HG03520 (cell line): ENCODE measurements around the gene KPNA1.

Experiments used
- ATAC-seq: cut with Tn5 transposase; IDR thresholded peaks from one replicate; pipeline ENCODE4 v1.9.1; 2021; ENCODE audit warnings: mild to moderate bottlenecking, moderate library complexity; ENCODE audit not compliant: unreplicated experiment

KPNA1 gene

DNA sequence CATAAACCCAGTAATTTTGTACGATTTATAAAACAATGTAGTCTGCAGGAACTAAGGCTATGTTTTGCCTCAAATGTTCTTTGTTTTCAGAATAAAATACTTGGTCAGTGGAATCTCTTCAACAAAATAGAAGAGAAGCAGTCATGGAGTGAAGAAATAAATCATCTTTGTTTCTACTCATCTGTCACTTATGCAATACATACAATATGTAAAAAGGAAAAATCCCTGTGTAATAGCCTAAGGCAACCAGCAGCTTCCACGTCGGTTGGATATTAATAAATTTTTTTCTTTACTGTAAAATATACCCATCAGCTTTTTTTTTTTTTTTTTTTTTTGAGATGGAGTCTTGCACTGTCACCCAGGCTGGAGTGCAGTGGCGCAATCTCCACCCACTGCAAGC is 93.6 kb downstream of the KPNA1 start:
- ATAC-seq: no peak

DNA sequence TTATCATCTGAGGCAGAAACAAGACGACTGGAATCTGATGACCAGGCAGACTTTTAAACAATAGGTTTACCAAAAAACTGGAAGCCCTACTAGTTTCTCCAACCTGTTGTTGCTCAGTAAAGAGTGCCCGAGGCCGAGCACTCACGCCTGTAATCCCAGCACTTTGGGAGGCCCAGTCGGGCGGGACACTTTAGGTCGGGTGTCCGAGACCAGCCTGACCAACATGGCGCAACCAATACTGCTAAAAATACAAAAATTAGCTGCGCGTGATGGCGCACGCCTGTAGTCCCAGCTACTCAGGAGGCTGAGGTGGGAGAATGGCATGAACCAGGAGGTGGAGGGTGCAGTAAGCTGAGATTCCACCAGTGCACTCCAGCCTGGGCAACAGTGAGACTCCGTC is 97.8 kb downstream of the KPNA1 start:
- ATAC-seq: no peak

DNA sequence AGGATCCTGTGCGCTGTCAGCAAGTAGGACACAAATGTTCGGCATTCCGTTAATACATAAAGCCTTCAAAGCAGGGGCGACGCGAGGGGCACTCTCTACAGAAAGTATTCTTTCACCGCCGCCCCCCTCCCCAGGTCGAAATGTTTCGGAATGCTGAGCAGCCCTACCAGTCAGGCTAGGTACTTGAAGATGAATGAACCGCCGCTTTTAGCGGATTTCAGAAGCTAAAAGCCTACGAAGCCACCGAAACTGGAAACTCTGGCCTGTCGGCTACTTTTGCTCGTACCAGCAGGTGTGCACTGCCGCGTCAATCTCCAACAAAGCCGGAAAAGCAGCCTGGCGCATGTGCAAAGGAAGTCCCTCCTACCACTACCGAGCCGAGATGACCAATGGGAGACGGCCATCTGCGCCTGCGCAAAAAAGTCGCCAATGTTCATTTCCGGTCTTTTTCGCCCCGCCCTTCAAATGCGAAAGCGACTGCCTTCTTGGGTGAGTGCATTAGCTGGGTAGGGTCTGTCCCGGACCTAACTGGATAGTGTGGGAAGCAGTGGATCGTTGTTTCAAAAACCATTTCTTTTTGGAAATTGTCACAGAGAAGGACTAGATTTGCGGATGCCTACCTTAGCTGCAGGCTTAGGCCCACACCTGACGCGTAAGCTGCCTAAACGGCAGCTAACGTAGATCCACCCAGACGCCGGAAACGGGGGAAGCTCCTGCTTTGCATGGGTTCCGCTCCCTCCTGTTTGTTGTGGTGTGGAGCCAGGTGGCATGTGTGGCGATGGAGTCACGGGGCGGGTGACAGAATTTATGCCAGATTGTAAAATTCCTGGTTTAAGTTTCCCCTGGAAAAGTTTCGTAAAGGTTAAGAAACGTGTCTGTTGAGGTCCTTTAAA is 98.7 kb downstream of the KPNA1 start, which contains the start of gene WDR5B:
TSS of gene WDR5B (minus strand) at position 301 of the 893 bp plus-strand sequence. CDS start 534 bp downstream, outside the sequence.
- peak; percentile 75 for ATAC-seq

DNA sequence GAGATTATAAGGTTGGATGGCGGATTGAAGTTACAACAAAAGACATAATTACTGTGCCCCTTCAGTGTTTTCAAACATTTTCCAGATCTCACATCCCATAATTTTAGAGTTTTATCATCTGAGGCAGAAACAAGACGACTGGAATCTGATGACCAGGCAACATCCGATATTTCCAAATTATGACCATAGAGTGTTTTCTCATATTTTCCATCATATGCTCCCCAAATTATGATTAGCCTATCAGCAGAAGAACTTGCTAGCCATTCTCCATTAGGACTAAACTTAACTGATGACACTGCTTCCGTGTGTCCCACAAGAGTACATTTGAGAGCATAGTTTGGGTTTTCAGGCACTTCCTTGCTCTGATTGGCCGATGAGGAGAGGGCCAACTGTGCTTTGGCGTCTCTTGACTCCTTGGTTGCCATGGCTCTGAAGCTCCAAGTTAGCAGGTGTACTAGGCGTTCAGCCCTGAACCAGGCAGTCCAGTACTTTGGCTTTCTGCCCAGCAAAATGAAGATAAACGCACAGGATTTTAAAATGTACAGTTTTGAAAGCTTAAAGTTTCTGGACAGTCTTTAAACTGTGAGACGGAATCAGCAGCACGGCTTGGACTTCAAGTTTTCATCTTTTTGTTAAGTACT is 99.5 kb downstream of the KPNA1 start:
- peak; percentile 46 for ATAC-seq

DNA sequence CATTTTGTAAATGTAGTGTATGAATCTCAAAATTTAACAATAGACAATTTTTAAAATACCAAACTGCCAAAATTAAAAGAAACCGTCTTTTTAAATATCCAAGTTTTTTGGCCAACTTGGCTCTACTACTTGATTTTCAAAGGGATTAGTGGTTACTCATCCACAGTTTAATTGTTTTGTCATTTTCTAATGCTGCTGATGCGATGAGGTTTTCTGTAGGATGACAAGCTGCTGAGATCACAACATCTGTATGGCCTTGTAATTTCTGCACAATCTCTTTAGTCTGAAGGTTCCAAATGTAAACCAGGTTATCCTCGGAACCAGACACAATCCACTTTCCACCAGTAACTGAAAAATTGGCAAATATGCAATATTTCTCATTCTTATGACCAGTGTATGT is 100.3 kb downstream of the KPNA1 start:
- no peak for ATAC-seq

DNA sequence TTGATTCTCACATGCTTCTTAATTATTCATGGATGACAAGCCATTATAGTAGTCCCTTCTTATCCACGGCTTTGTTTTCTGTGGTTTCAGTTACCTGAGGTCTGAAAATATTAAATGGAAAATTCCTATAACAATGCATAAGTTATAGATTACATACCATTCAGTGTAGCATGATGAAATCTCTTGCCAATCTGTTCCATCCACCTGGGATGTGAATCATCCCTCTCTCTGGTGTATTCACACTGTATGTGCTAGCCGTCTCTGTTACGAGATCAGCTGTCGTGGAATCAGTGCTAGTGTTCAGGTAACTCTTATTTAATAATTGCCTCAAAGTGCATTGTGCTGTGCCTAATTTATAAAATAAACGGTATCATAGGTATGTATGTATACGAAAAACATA is 104.1 kb downstream of the KPNA1 start:
- ATAC-seq: no peak

DNA sequence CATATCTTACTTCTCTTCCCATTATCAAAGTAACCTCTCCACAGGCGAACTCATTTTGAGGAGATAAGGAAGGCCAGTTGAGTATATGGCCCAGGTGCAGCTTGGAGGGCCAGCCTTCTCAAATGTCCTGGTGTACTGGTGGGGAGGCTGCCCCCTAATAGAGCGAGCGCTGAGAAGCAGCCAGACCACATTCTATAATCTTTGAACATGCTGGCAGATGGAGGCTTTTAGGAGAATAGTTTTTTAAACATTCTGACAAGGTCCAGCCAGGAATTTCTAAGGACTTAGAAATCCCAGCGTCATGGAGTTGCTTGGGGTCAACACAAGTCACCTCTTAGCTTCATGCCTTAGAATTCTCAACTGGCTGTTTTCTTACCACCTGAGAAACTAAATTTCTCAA is 104.6 kb downstream of the KPNA1 start:
- no peak for ATAC-seq

DNA sequence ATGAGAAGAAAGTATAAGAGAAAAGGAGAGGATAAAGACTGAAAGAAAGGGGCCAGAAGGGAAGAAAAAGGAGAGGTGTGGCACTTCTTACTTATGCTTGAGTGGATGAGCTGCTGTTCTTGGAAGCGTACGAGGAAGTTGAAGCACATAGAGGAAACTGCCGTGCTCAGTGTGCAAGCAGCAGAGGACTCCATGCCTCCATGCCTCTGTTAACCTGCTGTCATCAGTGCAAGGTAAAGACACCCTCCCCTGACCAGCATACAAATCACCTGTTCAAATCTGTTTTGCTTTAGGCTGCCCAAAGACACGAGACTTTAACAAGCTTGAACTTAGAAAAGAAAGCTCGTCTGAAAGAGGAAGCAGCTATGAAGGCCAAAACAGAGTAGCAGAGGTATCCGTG is 105.3 kb downstream of the KPNA1 start:
- ATAC-seq: no peak

DNA sequence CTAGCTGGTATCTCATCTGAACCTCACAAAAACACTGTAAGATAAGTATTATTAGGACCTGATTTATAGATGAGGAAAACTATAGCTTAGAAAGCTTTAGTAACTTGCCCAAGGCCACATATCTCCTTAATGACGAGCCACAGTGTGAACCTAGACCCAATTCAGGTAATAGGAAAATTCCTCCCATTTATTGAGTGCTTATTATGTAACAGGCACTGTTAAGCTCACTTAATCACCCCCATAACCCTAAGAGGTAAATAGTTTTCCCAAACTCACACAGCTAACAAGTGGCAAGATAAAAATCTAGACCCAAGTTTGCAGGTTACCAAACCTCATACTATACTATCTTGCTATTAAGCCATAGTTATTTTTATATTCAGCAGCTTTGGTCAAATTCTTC is 106.8 kb downstream of the KPNA1 start:
- ATAC-seq: no peak

DNA sequence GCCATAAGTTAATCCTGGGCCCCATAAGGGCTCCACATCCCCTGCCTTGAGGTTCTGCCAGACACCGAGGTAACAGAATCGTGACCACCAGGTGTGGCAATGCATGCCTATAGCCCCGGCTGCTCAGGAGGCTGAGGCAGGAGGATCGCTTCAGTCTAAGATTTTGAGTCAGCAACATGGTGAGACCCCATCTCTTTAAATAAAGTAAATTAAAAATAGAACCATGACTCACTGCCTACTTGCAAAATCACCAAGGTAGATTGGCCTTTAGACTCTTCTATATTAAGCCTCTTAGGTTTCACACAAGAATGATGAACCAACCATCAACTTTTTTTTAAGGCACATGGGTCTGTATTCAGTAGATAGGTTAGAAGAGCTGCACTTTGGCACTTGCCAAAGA is 108.5 kb downstream of the KPNA1 start:
- ATAC-seq: no peak

DNA sequence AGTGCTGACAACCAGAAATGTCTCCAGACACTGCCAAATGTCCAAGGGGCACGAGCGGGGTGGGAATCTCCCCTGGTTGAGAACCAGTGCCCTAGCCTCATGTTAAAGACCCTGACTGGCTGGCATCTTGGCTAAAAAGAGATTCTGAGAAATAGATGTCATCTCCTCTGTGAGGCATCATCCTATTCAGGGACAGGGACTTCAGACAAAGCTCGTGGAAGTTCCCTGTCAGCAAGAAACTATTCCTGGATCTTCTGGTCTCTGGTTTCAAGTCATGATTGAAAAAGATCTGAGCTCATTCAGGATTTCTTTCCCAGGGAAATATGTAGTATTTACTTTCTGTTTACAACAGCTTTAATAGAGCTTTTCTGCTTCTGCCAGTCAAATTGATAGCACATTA is 109.7 kb downstream of the KPNA1 start:
- no peak for ATAC-seq

DNA sequence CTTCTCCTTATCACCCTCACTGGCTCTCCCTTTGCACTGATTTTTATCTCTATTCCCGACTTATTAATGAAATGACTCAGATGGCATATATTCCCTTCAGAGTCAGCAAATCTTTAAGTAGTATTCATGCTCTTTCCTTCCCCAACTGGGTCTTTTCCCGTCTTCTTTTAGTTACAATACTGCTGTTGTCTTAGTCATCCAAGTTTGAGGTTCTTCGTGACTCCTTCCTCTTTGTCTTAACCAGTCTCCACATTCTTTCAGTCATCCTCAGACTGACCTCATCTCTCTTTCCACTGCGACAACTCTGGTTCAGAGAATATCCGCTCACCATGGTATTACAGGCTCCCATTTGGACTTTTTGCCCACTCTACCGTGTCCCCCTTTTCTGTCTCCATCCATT is 111.2 kb downstream of the KPNA1 start:
- ATAC-seq: no peak

DNA sequence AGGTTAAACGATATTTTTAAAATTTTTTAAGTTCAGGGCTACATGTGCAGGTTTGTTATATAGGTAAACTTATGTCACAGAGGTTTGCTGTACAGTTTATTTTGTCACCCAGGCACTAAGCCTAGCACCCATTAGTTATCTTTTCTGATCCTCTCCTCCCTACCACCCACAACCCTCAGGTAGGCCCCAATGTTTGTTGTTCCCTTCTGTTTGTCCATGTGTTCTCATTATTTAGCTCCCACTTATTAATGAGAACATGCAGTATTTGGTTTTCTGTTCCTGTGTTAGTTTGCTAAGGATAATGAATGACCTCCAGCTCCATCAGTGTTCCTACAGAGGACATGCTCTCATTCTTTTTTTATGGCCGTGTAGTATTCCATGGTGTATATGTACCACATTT is 115.8 kb downstream of the KPNA1 start:
- no peak for ATAC-seq

DNA sequence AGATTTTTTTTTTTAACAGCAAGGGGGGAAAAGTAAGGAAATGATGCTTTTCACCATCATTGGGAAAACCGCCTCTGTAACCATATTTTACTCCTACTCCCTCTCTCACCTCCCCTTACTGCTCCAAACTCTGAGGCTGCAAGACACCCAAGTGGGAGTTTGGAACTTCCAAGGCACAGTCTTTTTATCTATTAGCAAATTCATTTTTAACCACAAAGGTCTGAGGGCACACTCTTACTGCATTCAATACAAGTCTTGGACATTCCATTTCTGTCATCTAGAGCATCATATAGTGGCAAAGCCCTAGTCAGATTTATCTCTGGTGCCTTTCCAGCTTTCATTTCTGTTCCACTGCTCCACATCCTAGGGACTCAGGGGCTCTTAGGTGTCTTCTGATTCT is 117.5 kb downstream of the KPNA1 start:
- no peak for ATAC-seq

DNA sequence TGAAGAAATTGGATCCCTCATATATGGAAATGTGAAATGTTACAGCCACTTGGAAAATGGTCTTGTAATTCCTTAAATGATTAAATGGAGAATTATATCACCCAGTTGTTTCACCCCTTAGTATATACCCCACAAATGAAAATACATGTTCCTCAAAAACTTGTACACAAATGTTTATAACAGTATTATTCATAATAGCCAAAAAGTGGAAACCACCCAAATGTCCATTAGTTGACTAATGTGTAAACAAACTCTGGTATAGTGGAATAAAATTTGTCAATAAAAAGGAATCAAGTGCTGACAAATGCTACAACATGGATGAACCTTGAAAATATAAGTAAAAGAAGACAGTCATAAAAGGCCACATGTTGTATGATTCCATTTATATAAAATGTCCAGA is 118.2 kb downstream of the KPNA1 start:
- ATAC-seq: no peak

DNA sequence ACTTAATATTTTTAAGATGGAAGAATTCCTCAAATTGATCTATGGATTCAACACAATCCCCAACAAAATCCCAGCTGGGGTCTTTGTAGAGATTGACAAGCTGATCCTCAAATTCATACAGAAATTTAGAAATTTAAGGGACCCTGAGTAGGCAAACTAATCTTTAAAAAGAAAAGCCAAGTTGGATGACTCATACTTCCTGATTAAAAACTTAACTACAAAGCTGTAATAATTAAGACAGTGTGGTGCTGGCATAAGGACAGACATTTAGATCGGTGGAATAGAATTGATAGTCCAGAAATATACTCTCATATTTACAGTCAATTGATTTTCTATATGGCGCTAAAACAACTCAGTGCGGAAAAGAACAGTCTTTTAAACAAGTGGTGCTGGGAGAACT is 119.2 kb downstream of the KPNA1 start:
- no peak for ATAC-seq

DNA sequence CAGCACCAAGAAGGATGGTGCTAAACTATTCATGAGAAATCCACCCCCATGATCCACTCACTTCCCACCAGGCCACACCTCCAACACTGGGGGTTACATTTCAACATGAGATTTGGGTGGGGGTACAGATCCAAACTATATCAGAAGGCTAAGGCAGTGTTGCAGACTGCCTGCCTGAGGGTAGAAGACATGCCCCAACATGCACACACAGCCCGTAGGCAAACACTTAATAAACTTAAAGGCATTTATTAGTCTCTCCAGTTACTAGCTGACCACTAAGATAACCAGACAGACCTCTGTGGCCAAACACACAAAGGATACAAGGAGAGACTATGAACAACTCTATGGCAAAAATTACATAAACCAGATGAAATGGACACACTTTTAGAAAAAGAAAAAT is 120.6 kb downstream of the KPNA1 start:
- ATAC-seq: no peak

DNA sequence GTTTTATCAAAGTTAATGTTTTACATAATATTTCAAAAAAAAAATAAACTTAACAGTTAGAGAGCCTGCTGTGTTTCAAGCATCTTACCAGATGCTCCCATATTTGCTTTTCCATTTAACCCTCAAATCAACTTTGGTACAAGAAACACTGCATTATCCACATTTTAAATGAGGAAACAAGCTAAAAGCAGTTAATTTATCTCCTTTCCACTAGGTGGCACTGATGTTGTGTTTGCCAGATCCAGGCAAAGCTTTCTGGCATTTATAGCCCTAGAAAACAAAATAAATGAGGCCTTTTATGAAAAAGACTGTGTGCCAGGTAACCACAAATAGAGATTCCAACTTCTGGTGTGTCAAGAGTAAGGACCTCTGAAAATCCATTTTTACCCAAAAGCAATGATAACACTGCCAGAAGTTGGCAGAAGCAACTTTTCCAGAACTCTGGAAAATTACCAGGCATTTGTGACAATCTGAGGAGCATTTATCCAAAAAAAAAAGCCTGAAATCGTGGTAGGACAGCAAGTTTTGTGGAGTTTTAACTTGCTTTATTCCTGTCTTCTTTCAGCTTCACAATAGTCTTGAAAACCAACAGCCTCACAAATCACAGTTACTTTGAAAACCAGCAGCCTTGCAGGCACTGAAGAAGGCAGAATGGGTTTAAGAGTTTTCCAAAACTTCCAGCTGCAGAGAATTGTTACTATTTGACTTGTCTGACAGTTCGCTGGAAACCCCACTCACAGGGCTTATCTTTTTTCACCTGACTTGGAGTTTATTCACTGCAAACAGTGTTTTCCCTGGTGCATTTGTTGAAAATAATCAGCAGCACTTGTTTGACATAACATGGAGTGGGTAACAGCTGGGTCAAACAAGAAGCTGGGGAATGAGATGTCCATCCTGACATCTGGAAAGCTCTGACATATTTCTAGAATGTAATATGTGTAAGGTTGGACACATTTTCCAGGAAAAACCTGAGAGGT is 121.6 kb downstream of the KPNA1 start:
- no peak for ATAC-seq

DNA sequence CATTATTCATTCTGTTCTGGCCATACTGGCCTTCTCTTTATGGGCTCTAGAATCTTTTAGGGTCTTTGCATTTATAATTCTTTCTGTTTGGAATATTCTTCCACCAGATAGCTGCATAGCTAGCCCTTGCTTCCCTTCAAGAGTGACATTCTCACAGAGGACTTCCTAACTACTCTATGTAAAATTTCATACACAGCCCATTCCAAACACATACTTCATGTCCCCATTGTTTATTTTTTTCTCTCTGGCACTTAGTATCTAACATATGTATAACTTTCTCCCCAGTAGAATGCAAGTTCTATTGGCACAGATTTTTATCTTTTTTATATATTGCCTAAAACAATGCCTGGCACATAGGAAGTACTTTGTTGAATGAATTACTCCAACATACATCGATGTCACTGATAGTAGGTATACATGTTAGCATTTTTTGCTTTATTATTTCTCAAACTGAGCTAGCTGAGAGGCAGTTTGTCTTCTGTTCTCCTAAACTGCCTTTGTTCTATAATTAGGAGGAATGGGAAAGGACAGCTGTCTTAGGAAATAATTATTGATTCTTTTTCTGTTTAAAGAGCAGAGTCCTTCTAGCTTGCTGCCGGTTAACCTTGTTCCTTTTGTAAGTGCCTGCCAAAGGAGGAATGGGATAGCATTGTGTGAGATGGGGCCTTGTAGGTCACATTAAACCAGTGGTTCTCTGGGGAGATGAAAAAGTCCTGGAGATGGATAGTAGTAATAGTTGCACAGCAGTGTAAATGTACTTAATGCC is 122.9 kb downstream of the KPNA1 start:
- ATAC-seq: no peak

DNA sequence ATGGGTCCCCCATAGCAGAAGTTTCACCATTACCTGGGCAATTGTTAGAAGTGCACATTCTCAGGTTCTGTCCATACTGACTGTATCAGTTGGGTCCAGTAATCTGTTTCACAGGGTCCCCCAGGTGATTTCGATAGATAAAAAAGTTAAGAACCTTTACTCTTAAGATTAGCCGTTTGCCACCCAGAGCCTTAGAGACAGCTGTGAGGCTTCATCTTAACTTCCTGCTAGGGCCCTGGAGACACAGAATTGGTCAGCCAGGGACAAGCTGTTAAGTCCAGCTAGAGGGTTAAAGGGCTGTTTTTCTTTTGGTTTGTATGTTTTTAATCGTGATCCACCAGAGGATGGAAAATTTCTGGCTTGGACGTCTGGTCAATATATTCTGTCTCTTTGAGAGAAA is 124.1 kb downstream of the KPNA1 start:
- ATAC-seq: no peak

DNA sequence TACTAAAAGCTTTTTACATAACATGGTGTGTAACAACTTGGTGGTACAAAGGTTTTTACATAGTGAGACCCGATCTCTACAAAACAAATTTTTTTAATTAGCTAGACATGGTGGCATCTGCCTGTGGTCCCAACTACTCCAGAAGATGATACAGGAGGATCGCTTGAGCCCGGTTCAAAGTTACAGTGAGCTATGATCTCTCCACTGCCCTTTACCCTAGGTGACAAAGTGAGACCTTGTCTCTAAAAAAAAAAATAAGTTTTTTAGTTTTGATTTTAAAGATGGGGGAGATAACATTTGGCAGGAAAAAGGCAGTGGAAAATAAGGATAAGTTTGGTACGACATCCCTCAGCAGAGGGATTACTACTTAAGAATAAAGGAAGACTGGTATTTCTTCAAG is 124.8 kb downstream of the KPNA1 start:
- ATAC-seq: no peak
